GM10248 (cell line): ENCODE data around the gene RBKS.

Experiments
- CTCF ChIA-PET: fragments of 300-600 bp; sonication (Branson Sonifier 250); formaldehyde crosslinking; extraction: SDS; loops from one replicate; lab custom pipeline; 2021; ENCODE audit warnings: antibody characterized with exemption; lab: Yijun Ruan, JAX
- POLR2A ChIA-PET: fragments of 350-650 bp; sonication (Branson Sonifier 250); formaldehyde crosslinking; extraction: SDS; loops from one replicate; lab custom pipeline; 2020; ENCODE audit warnings: antibody characterized with exemption; lab: Yijun Ruan, JAX
- DNase-seq: peaks from one replicate; pipeline ENCODE4 v3.0.0; 2012; ENCODE audit errors: extremely low spot score
- CTCF ChIP-seq: IDR thresholded peaks from 2 replicates; pipeline ENCODE4 v1.5.1; 2012; ENCODE audit warnings: mild to moderate bottlenecking, low read depth; ENCODE audit errors: extremely low read depth, missing control alignments, control extremely low read depth

The RBKS gene

GRCh38 chr2:27804146-27804545, 86.0 kb downstream of the RBKS start:
- no peak for DNase-seq
- POLR2A ChIA-PET = no interaction called here
- no peak for TF ChIP-seq CTCF
- CTCF ChIA-PET = interaction anchor here (0.9 to 1.7 kb wide), 5 partner anchors 10 to 68 kb away, joined by 3 to 5 read pairs (median 4); no protein-coding TSS in a partner anchor

- CTCF ChIA-PET = no interaction called here
- POLR2A ChIA-PET = no interaction called here
- no peak for DNase-seq
These were observed 87.1 kb downstream of the RBKS start for GRCh38 chr2:27803046-27803445.

GRCh38 chr2:27802547-27802946, 87.6 kb downstream of the RBKS start:
- no peak for TF ChIP-seq CTCF
- DNase-seq = no peak
- ChIA-PET POLR2A (no interaction called here), CTCF (no interaction called here)

More at GRCh38 chr2:27803046-27803445, 87.1 kb downstream of the RBKS start:
- TF ChIP-seq CTCF = no peak

- ChIA-PET POLR2A (no interaction called here), CTCF (no interaction called here)
- TF ChIP-seq CTCF = no peak
- DNase-seq = no peak
These were observed 89.3 kb downstream of the RBKS start for GRCh38 chr2:27800856-27801255.

GRCh38 chr2:27799646-27800010, 90.6 kb downstream of the RBKS start:
- TF ChIP-seq CTCF = no peak
- POLR2A ChIA-PET = no interaction called here
- CTCF ChIA-PET = interaction anchor here (1.1 kb wide), 1 partner anchor 45 kb away, joined by 3 read pairs; no protein-coding TSS in a partner anchor
- no peak for DNase-seq

GRCh38 chr2:27798948-27799645, 91.1 kb downstream of the RBKS start:
- CTCF ChIA-PET = interaction anchor here (1.1 kb wide), 1 partner anchor 44 kb away, joined by 3 read pairs; no protein-coding TSS in a partner anchor
- POLR2A ChIA-PET = no interaction called here
- DNase-seq = no peak
- no peak for TF ChIP-seq CTCF
